ENCODE data around the gene DKC1. TPM values are rescaled to one million over a fixed set of nuclear protein-coding genes. Genes with fewer than 3 reads are reported as not detected.

DKC1 gene
- 26.2 and 36.0 TPM in 2 replicates for total RNA-seq

DNA sequence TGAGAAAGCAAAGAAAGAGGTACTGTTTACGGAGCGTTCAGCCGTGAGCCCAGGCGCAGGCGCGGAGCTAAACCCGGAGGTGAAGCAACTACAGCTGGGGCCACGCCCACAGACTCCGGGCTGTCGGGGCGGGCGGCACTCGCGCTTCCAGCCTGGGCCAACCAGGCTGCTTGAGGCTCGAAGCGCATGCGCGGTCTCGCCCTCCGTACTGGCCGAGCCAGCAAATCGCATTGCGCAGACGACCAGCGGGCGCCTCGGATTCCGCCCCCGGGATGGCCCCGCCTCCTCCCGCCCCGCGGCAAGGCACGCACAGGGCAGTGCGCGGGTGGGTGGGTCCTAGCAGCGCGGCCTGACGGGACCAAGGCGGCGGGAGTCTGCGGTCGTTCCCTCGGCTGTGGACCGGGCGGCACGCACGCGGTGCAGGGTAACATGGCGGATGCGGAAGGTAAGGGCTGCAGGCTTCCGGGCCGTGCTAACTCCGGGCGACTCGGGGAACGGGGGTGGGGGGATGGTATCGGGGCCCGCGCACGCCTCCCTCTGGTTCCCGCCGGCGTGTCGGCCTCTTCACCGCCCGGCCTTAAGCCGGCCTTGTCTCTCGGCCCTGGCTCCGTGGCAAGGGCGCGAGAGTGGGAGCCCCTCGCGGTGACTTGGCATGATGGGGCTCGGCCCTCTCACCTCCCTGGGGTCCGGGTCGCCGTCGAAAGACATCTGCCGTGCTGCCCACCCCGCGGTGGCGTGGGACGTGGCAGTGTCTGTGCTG, at the start of gene DKC1:
Gene DKC1 (plus strand): TSS at position 328 of the 760 bp plus-strand sequence. CDS start 102 bp downstream, at position 430.

DNA sequence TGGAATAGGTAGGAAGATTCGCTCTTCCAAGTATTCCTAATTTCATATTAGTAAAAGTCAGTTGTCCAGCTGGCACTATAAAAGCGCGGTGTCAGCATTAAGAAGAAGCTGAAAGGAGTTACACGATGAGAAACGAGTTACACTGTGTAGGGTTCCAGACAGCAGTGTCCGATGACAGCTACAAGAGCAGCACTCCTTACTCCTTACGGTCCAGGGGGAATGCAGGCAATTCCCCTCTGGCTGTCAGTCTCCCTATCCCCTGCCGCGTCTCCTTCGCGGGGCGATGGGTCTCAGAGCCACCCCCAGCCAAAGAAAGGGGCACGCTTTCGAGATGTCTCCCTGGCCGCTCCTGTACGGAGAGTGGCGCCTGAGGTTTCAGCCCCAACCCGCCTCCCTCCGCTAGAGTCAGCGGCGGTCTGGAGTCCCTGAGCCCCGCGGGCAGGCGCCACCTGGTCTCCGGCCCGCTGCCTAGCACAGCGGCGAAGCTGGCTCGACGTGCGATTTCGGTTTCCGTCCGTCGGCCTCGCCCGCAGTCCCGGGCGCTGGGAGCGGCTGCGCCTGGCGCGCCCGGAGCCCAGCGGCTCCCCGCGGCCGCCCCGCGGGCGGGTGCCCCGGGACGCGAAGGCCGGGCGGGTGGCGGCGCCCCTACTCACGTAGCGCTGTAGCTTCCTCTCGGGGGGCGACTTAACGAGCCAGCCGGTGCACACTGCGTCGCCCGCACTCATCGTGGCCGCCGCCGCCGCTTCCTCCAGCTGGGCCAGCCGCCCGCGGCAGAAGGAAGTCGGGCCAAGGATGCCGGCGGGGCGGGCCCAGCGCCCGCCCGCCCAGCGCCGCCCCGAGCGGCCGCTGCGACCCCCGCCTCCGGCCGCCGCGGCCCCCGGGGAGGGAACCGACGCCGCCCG, 12.1 kb upstream of the DKC1 start, which contains the start of gene GAB3:
Gene GAB3 (minus strand): TSS at position 777 of the 902 bp plus-strand sequence. CDS start 52 bp downstream, at position 725.

DNA sequence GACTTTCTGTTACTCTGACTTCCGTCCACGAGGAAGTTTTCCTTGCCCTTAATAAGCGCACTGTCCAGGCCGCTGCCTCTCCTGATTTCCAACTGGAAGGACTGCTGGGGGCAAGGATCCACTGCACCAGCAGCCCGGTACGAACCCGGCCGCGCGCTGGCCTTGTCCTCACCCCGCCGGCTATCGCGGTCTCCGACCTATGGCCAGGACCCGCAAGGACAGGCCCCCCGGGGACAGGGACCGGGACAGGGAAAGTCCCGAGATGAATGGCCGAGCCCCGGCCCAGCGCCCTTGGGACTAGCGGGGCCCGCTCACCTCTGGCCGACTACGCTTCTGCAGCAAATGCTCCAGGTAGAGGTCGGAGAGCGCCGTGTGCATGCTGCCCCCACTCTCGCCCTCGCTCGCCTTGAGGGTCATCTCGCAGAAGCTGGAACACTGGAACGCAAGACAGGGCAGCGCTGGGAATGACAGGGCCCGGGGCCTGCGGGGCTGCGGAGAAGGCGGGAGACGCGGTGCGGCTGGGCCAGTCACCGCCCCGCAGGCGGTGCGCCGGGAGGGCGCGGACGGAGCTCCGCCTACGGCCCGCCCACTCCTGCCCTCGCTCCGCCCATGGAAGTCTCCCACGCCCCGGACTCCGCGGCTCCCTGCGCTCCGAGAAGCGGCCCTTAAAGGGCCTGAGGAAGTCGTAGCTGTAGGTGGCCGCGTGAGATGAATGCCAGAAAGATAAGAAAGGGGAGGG, 42.5 kb downstream of the DKC1 start, which contains the start of gene MPP1:
Gene MPP1 (minus strand): TSS at position 529 of the 739 bp plus-strand sequence. CDS start 112 bp downstream, at position 417.

Other genes with a start within 250 kb of the DKC1 start
- gene FAM3A, start 246.6 kb upstream of the DKC1 start, total RNA-seq = 43.3 and 52.2 TPM in 2 replicates
- gene G6PD, start 216.0 kb upstream of the DKC1 start, total RNA-seq = 109 and 142 TPM in 2 replicates
- gene IKBKG, start 215.2 kb upstream of the DKC1 start, total RNA-seq = 12.3 and 16.7 TPM in 2 replicates
- gene CTAG1A, start 177.7 kb upstream of the DKC1 start, total RNA-seq = not detected in 2 replicates
- not detected in 2 replicates for gene CTAG1B, start 143.6 kb upstream of the DKC1 start, total RNA-seq
- not detected in 2 replicates for gene CTAG2, start 109.3 kb upstream of the DKC1 start, total RNA-seq
- 2.7 and 5.4 TPM in 2 replicates for gene GAB3, start 11.8 kb upstream of the DKC1 start, total RNA-seq
- 15.9 and 16.4 TPM in 2 replicates for gene MPP1, start 42.6 kb downstream of the DKC1 start, total RNA-seq
- not detected in 2 replicates for gene SMIM9, start 71.8 kb downstream of the DKC1 start, total RNA-seq
- 4.8 and 6.7 TPM in 2 replicates for gene F8A1, start 123.5 kb downstream of the DKC1 start, total RNA-seq

Measured in smooth muscle cell of the pulmonary artery (primary cell).